Liver (tissue), 9 donors: ENCODE data around the gene LMF1. TPM values are rescaled to one million over a fixed set of nuclear protein-coding genes. Genes with fewer than 3 reads are reported as not detected.

ENCODE experiments used
- DNase-seq: peaks from one replicate; pipeline ENCODE4 v3.0.0-alpha.2; 2017; ENCODE audit warnings: low spot score
- H3K27ac ChIP-seq, 2 donors: one replicate each; pipeline ENCODE4 v1.7.0; 2013; ENCODE audit warnings: inconsistent platforms in 2 of 2, low read length in 2 of 2, control low read depth in 1 of 2, low read depth in 1 of 2, mild to moderate bottlenecking in 1 of 2
- H3K27me3 ChIP-seq, 4 donors: one replicate each; pipeline versions ENCODE4 v1.6.1 to v1.7.0; 2013; ENCODE audit warnings: low read length in 3 of 4, inconsistent platforms in 1 of 4, mild to moderate bottlenecking in 1 of 4, moderate library complexity in 1 of 4; ENCODE audit not compliant: control insufficient read depth in 4 of 4, insufficient read depth in 4 of 4
- H3K36me3 ChIP-seq, 4 donors: one replicate each; pipeline versions ENCODE4 v1.6.1 to v1.7.0; 2013; ENCODE audit warnings: low read length in 3 of 4, mild to moderate bottlenecking in 3 of 4, low read depth in 1 of 4, moderate library complexity in 1 of 4; ENCODE audit not compliant: control insufficient read depth in 4 of 4, insufficient read depth in 3 of 4
- H3K4me1 ChIP-seq, 4 donors: one replicate each; pipeline versions ENCODE4 v1.6.1 to v1.7.0; 2013; ENCODE audit warnings: low read length in 3 of 4, mild to moderate bottlenecking in 3 of 4, moderate library complexity in 1 of 4; ENCODE audit not compliant: control insufficient read depth in 4 of 4, insufficient read depth in 4 of 4
- H3K4me3 ChIP-seq, 3 donors: one replicate each; pipeline versions ENCODE4 v1.6.1 to v1.7.0; 2013; ENCODE audit warnings: low read length in 3 of 3, control low read depth in 1 of 3, low read depth in 1 of 3, mild to moderate bottlenecking in 1 of 3
- H3K9ac ChIP-seq, 2 donors: one replicate each; pipeline ENCODE4 v1.7.0; 2013; ENCODE audit warnings: low read length in 2 of 2, mild to moderate bottlenecking in 2 of 2, moderate library complexity in 2 of 2, control low read depth in 1 of 2, low read depth in 1 of 2
- H3K9me3 ChIP-seq, 4 donors: one replicate each; pipeline versions ENCODE4 v1.6.1 to v1.7.0; 2013; ENCODE audit warnings: low read length in 3 of 4; ENCODE audit not compliant: control insufficient read depth in 4 of 4
- EGR1 ChIP-seq, 2 donors: IDR thresholded peaks; 2 replicates each; pipeline ENCODE4 v1.6.1; 2016 to 2018; ENCODE audit warnings: antibody characterized with exemption in 2 of 2, low read depth in 2 of 2
- FOXA1 ChIP-seq: IDR thresholded peaks from 2 replicates; pipeline ENCODE4 v1.6.1; 2016; ENCODE audit warnings: antibody characterized with exemption
- FOXA2 ChIP-seq: IDR thresholded peaks from 2 replicates; pipeline ENCODE4 v1.6.1; 2016; ENCODE audit warnings: antibody characterized with exemption
- GABPA ChIP-seq, 2 donors: IDR thresholded peaks in 1 of 2; conservative IDR thresholded peaks in 1 of 2; 2 replicates each; pipeline ENCODE4 v1.6.1; 2016; ENCODE audit warnings: antibody characterized with exemption in 2 of 2, mild to moderate bottlenecking in 1 of 2, moderate library complexity in 1 of 2
- HNF4A ChIP-seq, 2 donors: conservative IDR thresholded peaks; 2 replicates each; pipeline ENCODE4 v1.6.1; 2016; ENCODE audit warnings: antibody characterized with exemption in 2 of 2, mild to moderate bottlenecking in 2 of 2
- HNF4G ChIP-seq: IDR thresholded peaks from 2 replicates; pipeline ENCODE4 v1.6.1; 2016; ENCODE audit warnings: antibody characterized with exemption
- JUND ChIP-seq, 2 donors: IDR thresholded peaks; 2 replicates each; pipeline ENCODE4 v1.6.1; 2016; ENCODE audit warnings: antibody characterized with exemption in 2 of 2
- NR2F2 ChIP-seq: IDR thresholded peaks from 2 replicates; pipeline ENCODE4 v1.6.1; 2016; ENCODE audit warnings: antibody characterized with exemption
- RAD21 ChIP-seq, 2 donors: IDR thresholded peaks; 2 replicates each; pipeline ENCODE4 v1.6.1; 2016; ENCODE audit warnings: antibody characterized with exemption in 2 of 2, mild to moderate bottlenecking in 2 of 2
- RXRA ChIP-seq, 2 donors: IDR thresholded peaks; 2 replicates each; pipeline ENCODE4 v1.6.1; 2017 to 2018; ENCODE audit warnings: antibody characterized with exemption in 2 of 2, mild to moderate bottlenecking in 1 of 2
- SP1 ChIP-seq: IDR thresholded peaks from 2 replicates; pipeline ENCODE4 v1.6.1; 2018; ENCODE audit warnings: antibody characterized with exemption, mild to moderate bottlenecking
- TAF1 ChIP-seq: conservative IDR thresholded peaks from 2 replicates; pipeline ENCODE4 v1.6.1; 2016; ENCODE audit warnings: antibody characterized with exemption, mild to moderate bottlenecking
- YY1 ChIP-seq: IDR thresholded peaks from 2 replicates; pipeline ENCODE4 v1.6.1; 2016; ENCODE audit warnings: antibody characterized with exemption, mild to moderate bottlenecking
- WGBS: extraction: QIAGEN DNeasy Blood & Tissue Kit; methylation state at CpG from one replicate; pipeline ENCODE4 v1.1.7; 2013; 5-methylcytosine and 5-hydroxymethylcytosine counted together
- polyA plus RNA-seq, 2 donors: library from polyadenylated mRNA; stranded (reverse) in 1 of 2; unstranded in 1 of 2; fragments of 200-250 nt in 1 of 2; fragments of >200 nt in 1 of 2; fragmentation: Nextera tagmentation in 1 of 2; extraction: Ambion mirVana in 1 of 2; gene quantifications; one replicate each; pipeline versions ENCODE4 v1.2.1 to v1.2.3, GENCODE V29; 2013 to 2015
- total RNA-seq, 2 donors: library from RNA; depleted of rRNA; stranded (reverse); fragments of >200 nt; gene quantifications; one replicate each; pipeline ENCODE4 v1.2.3, GENCODE V29; 2014
- TF ChIP-seq, protein P1 (sequence below): IDR thresholded peaks from 2 replicates; pipeline ENCODE4 v1.6.1; 2016; ENCODE audit warnings: antibody characterized with exemption
- TF ChIP-seq, protein P2 (sequence below): IDR thresholded peaks from 2 replicates; pipeline ENCODE4 v1.6.1; 2016; ENCODE audit warnings: antibody characterized with exemption
- TF ChIP-seq, protein P3 (sequence below): IDR thresholded peaks from 2 replicates; pipeline ENCODE4 v1.6.1; 2016; ENCODE audit warnings: antibody characterized with exemption
- TF ChIP-seq, protein P4 (sequence below): IDR thresholded peaks from 2 replicates; pipeline ENCODE4 v1.6.1; 2016; ENCODE audit warnings: antibody characterized with exemption, mild to moderate bottlenecking
- TF ChIP-seq, protein P5 (sequence below): fragments of 150-350 bp; IDR thresholded peaks from 2 replicates; pipeline ENCODE4 v1.5.1; 2017; ENCODE audit warnings: improper control_type of control experiment, low read depth, low read length; ENCODE audit not compliant: missing input control
- donor health status: healthy.
- donor health status: healthy.
- donor health status: healthy.
- donor health status: healthy.
- donor health status: healthy.

The LMF1 gene
- total and polyA plus RNA-seq, 4 donors: 8.8 to 24.3 (median 12.6) TPM

DNA sequence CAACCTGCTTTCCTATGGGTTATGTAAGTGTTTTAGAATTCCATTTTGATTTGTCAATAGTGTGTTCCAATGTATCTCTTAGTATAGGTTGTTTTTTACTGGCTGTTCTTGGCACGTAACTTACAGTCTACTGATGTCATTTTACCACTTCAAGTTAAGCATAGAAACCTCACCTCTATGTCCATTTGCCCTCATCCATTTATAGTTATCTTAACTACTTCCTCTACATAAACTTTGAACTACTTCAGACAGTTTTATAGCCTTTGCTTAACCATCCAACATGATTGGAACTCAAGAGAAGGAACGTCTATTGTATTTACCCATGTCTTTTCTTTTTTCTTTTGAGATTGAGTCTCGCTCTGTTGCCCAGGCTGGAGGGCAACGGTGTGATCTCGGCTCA is 105.8 kb downstream of the LMF1 start:
- no peak for DNase-seq
- Histone ChIP-seq H3K4me1 (no peaks in the 10 kb centered on the region), H3K9ac (no peak overlapping the region), H3K9me3 (peaks cover 0 to 2% (median 0%) of the 10 kb centered on the region in 4 donors), H3K4me3 (no peak overlapping the region), H3K36me3 (peaks cover 0 to 3% (median under 1%) of the 10 kb centered on the region in 4 donors), H3K27me3 (no peaks in the 10 kb centered on the region), H3K27ac (no peak overlapping the region)
- TF ChIP-seq RXRA (IDR thresholded peaks at IDR 0.05): no peak
- no peak for TF ChIP-seq FOXA2
- TF ChIP-seq HNF4G: no peak
- no peak for TF ChIP-seq NR2F2
- TF ChIP-seq, protein P1, sequence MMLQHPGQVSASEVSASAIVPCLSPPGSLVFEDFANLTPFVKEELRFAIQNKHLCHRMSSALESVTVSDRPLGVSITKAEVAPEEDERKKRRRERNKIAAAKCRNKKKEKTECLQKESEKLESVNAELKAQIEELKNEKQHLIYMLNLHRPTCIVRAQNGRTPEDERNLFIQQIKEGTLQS: no peak
- TF ChIP-seq RAD21 (IDR thresholded peaks at IDR 0.05): no peak
- TF ChIP-seq, protein P2, sequence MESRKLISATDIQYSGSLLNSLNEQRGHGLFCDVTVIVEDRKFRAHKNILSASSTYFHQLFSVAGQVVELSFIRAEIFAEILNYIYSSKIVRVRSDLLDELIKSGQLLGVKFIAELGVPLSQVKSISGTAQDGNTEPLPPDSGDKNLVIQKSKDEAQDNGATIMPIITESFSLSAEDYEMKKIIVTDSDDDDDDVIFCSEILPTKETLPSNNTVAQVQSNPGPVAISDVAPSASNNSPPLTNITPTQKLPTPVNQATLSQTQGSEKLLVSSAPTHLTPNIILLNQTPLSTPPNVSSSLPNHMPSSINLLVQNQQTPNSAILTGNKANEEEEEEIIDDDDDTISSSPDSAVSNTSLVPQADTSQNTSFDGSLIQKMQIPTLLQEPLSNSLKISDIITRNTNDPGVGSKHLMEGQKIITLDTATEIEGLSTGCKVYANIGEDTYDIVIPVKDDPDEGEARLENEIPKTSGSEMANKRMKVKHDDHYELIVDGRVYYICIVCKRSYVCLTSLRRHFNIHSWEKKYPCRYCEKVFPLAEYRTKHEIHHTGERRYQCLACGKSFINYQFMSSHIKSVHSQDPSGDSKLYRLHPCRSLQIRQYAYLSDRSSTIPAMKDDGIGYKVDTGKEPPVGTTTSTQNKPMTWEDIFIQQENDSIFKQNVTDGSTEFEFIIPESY: no peak
- TF ChIP-seq YY1: no peak
- TF ChIP-seq, protein P3, sequence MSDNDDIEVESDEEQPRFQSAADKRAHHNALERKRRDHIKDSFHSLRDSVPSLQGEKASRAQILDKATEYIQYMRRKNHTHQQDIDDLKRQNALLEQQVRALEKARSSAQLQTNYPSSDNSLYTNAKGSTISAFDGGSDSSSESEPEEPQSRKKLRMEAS: no peak
- no peak for TF ChIP-seq GABPA (IDR thresholded peaks at IDR 0.05 in 1 of 2, conservative IDR thresholded peaks at IDR 0.05 in 1 of 2)
- TF ChIP-seq, protein P4, sequence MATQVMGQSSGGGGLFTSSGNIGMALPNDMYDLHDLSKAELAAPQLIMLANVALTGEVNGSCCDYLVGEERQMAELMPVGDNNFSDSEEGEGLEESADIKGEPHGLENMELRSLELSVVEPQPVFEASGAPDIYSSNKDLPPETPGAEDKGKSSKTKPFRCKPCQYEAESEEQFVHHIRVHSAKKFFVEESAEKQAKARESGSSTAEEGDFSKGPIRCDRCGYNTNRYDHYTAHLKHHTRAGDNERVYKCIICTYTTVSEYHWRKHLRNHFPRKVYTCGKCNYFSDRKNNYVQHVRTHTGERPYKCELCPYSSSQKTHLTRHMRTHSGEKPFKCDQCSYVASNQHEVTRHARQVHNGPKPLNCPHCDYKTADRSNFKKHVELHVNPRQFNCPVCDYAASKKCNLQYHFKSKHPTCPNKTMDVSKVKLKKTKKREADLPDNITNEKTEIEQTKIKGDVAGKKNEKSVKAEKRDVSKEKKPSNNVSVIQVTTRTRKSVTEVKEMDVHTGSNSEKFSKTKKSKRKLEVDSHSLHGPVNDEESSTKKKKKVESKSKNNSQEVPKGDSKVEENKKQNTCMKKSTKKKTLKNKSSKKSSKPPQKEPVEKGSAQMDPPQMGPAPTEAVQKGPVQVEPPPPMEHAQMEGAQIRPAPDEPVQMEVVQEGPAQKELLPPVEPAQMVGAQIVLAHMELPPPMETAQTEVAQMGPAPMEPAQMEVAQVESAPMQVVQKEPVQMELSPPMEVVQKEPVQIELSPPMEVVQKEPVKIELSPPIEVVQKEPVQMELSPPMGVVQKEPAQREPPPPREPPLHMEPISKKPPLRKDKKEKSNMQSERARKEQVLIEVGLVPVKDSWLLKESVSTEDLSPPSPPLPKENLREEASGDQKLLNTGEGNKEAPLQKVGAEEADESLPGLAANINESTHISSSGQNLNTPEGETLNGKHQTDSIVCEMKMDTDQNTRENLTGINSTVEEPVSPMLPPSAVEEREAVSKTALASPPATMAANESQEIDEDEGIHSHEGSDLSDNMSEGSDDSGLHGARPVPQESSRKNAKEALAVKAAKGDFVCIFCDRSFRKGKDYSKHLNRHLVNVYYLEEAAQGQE: no peak
- TF ChIP-seq JUND (IDR thresholded peaks at IDR 0.05): no peak
- TF ChIP-seq TAF1: no peak
- no peak for TF ChIP-seq EGR1 (IDR thresholded peaks at IDR 0.05; ENCODE audit: low read depth in 2 of 2)
- TF ChIP-seq HNF4A (conservative IDR thresholded peaks at IDR 0.05): no peak
- no peak for TF ChIP-seq FOXA1
- TF ChIP-seq, protein P5, sequence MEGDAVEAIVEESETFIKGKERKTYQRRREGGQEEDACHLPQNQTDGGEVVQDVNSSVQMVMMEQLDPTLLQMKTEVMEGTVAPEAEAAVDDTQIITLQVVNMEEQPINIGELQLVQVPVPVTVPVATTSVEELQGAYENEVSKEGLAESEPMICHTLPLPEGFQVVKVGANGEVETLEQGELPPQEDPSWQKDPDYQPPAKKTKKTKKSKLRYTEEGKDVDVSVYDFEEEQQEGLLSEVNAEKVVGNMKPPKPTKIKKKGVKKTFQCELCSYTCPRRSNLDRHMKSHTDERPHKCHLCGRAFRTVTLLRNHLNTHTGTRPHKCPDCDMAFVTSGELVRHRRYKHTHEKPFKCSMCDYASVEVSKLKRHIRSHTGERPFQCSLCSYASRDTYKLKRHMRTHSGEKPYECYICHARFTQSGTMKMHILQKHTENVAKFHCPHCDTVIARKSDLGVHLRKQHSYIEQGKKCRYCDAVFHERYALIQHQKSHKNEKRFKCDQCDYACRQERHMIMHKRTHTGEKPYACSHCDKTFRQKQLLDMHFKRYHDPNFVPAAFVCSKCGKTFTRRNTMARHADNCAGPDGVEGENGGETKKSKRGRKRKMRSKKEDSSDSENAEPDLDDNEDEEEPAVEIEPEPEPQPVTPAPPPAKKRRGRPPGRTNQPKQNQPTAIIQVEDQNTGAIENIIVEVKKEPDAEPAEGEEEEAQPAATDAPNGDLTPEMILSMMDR: no peak
- WGBS: 87% methylated on average over 5 of the region's 5 CpGs

DNA sequence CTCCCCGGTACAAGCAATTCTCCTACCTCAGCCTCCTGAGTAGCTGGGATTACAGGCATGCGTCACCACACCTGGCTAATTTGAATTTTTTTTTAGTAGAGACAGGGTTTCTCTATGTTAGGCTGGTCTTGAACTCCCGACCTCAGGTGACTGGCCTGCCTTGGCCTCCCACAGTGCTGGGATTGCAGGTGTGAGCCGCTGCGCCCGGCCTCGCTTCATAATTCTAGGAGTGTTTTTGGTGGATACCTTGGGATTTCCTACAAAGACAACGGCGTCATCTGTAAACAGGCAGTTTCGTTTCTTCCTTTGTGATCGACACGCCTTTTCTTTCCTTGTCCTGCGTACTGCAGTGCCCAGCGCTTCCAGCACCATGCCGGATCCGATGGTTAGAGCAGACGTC is 109.3 kb downstream of the LMF1 start:
- H3K9ac ChIP-seq: no peak overlapping the region
- no peak overlapping the region for H3K27ac ChIP-seq
- TF ChIP-seq RAD21 (IDR thresholded peaks at IDR 0.05) (no peak), NR2F2 (no peak), FOXA1 (no peak), EGR1 (IDR thresholded peaks at IDR 0.05; ENCODE audit: low read depth in 2 of 2) (no peak), GABPA (IDR thresholded peaks at IDR 0.05 in 1 of 2, conservative IDR thresholded peaks at IDR 0.05 in 1 of 2) (no peak), YY1 (no peak), TAF1 (no peak), HNF4A (conservative IDR thresholded peaks at IDR 0.05) (no peak), JUND (IDR thresholded peaks at IDR 0.05) (no peak), SP1 (no peak)
- TF ChIP-seq, protein P2: no peak
- TF ChIP-seq, protein P4: no peak
- TF ChIP-seq, protein P3: no peak

More for the DNA sequence above, 109.3 kb downstream of the LMF1 start:
- H3K9me3 ChIP-seq: peaks cover 0 to 2% (median 0%) of the 10 kb centered on the region in 4 donors
- WGBS: 97% methylated on average over 17 of the region's 17 CpGs
- no peak for DNase-seq
- H3K27me3 ChIP-seq: no peaks in the 10 kb centered on the region
- H3K4me1 ChIP-seq: no peaks in the 10 kb centered on the region
- no peaks in the 10 kb centered on the region for H3K36me3 ChIP-seq
- no peak overlapping the region for H3K4me3 ChIP-seq
